ENCODE results near the gene PSMA2. TPM values are rescaled to one million over a fixed set of nuclear protein-coding genes. Genes with fewer than 3 reads are reported as not detected.

Gene PSMA2
- total RNA-seq, 1 experiment from 2014 or later = 218 TPM

DNA sequence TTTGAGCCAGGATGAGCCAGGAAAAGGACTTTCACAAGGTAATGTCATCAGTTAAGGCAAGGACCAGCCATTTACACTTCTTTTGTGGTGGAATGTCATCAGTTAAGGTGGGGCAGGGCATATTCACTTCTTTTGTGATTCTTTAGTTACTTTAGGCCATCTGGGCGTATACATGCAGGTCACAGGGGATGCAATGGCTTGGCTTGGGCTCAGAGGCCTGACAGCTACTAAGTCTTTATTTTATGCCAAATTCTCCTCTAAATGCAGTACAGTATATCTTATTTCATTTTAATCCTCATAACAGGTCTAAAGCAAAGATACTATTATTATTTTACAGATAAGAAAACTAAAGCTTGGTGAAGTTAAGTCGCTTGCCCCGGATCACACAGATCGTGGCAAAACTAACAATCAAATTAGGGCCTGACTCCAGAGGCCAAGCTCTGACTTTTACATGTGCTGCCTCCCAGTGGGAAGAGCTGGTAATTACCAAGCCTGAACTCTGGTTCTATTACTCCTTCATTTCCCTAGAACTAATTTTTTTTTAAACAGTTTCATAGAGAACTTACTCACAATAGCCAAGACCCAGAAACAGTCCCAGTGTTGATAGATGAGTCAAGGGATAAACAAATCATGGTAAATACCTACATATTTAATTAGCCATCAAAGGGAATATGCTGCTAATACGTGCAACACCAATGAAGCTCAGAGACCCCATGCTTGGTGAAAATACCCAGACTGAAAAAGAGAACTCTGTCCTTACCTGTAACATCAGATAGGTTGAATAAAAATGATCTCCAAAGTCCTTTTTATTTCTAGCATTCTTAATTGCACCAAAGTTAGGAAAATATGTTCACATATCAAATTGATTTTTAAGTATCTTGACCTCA is 55.5 kb downstream of the PSMA2 start:
- peak; percentile 30 to 59 for DNase-seq (ENCODE audit: low read depth in 1 of 2, low spot score in 2 of 2)
- Histone ChIP-seq H3K36me3 (no peaks in the 10 kb centered on the region), H3K27ac (no peak overlapping the region)

DNA sequence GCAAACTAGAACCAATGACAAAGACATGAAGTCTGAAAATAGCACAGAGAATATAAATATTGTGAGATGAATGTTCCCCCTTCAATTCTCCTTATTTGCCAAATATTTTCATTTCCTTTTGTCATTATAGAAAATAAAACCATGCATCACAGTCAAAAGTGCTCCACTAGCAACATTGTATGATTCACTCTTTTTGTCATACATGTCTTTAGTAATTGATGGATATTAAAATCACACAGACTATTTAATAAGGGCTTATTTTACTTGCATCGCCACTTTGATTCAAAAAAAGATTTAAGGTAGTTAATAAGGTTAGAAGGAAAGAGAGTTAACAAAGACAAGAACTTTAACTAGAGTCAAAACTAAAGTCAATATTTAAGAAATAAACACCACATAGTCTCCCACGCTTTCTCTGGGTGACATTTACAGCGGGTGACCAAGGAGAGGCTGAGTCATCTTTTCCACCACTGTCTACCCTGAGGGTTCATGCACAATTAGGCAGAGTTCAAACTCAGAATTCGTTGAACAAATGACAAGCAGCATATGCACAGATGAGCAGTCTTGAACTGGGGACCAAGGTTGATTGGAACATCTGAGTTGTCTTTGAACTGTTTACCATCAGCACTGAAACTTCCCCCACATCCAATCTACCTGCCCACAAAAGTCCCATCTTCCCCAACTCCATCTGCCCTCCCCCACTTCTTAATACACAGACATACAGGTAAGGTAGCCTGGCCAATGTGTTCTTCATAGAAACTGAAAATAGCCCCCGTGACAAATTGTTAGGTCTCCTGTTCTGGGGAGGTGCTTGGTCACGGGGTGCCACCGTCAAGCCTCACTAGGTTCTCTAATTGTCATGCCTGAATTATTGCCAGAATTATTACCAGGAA is 62.6 kb downstream of the PSMA2 start:
- H3K4me3 ChIP-seq = no peak overlapping the region
- no peaks in the 10 kb centered on the region for H3K36me3 ChIP-seq
- no peaks in the 10 kb centered on the region for H3K27me3 ChIP-seq (replicated peaks)
- peaks cover 4% of the 10 kb centered on the region; the same call in 1 of the 2 replicates for H3K4me1 ChIP-seq (replicated peaks)
- no peaks in the 10 kb centered on the region for H3K9me3 ChIP-seq (replicated peaks)
- DNase-seq (ENCODE audit: low read depth in 1 of 2, low spot score in 2 of 2) = peak in 1 of 2 experiments; percentile 10
- H3K27ac ChIP-seq = no peak overlapping the region

More for the DNA sequence above, 55.5 kb downstream of the PSMA2 start:
- no peaks in the 10 kb centered on the region for H3K4me1 ChIP-seq (replicated peaks)
- no peak overlapping the region for H3K4me3 ChIP-seq
- H3K9me3 ChIP-seq (replicated peaks) = no peaks in the 10 kb centered on the region
- H3K27me3 ChIP-seq (replicated peaks) = no peaks in the 10 kb centered on the region

DNA sequence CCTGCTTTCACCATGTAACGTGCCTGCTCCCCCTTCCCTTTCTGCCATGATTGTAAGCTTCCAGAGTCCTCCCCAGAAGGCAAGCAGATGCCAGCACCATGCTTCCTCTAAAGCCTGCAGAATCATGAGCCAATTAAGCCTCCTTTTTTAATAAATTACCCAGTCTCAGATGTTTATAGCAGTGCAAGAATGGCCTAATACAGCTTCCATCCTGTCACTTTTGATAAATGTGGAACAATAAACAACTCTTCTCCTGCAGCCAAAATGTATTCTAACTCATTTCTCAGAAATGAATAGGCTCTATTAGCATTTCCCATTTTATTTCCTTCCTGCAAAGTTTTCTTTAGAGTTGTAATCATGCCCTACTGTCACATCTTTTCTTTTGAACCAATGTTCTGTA is 63.5 kb downstream of the PSMA2 start:
- H3K27ac ChIP-seq = no peak overlapping the region
- peaks cover 4% of the 10 kb centered on the region; the same call in 1 of the 2 replicates for H3K4me1 ChIP-seq (replicated peaks)
- no peak overlapping the region for H3K4me3 ChIP-seq
- no peak for DNase-seq (ENCODE audit: low read depth in 1 of 2, low spot score in 2 of 2)
- H3K9me3 ChIP-seq (replicated peaks) = no peaks in the 10 kb centered on the region
- H3K27me3 ChIP-seq (replicated peaks) = no peaks in the 10 kb centered on the region
- no peaks in the 10 kb centered on the region for H3K36me3 ChIP-seq

Other genes starting within 250 kb of the PSMA2 start
- 12.2 and 14.3 TPM in 2 replicates for gene C7orf25, start 20.1 kb downstream of the PSMA2 start, total RNA-seq (2014; rRNA removed; shearing (Covaris generic))
- gene MRPL32, start 202 bp upstream of the PSMA2 start, total RNA-seq (2014; rRNA removed; shearing (Covaris generic)) = 91.4 and 141 TPM in 2 replicates
- 19.1 TPM in 2 replicates for gene HECW1, start 180.5 kb upstream of the PSMA2 start, total RNA-seq (2014; rRNA removed; shearing (Covaris generic))

Measured in SJSA1 (cell line).